ENCODE measurements around the gene TM4SF4. TPM values are rescaled to one million over a fixed set of nuclear protein-coding genes. Genes with fewer than 3 reads are reported as not detected.

Gene TM4SF4
- total RNA-seq, 1 experiment from 2014 or later, result not detected

- H3K4ac ChIP-seq (ENCODE audit: low read depth, low read length), result no peak overlapping the region
- DNase-seq, result no peak
- no peak overlapping the region for H4K8ac ChIP-seq (replicated peaks; ENCODE audit: insufficient read length, low read depth, low read length)
- H3K14ac ChIP-seq (ENCODE audit: insufficient read depth, low read length), result no peak overlapping the region
- no peak overlapping the region for H2BK20ac ChIP-seq (ENCODE audit: low read depth, low read length, poor library complexity, severe bottlenecking)
- H3K4me1 Mint-ChIP-seq, result peaks cover 6 to 9% of the 10 kb centered on the region in 2 experiments; a peak in 3 of 4 replicates
- WGBS (ENCODE audit: extremely low coverage, insufficient read length, low lambda C conversion rate), result no CpG with 5 or more reads among the region's 1 CpG
- no peak overlapping the region for H2BK15ac ChIP-seq (ENCODE audit: low read depth, low read length)
- no peaks in the 10 kb centered on the region for H3K23me2 ChIP-seq (ENCODE audit: insufficient read length, low read depth, low read length, poor library complexity, severe bottlenecking)
- H2BK5ac ChIP-seq (ENCODE audit: insufficient read length, low read length), result no peak overlapping the region
- H3K23ac ChIP-seq (ENCODE audit: insufficient read length, low read depth, low read length), result no peak overlapping the region
- H3K4me1 ChIP-seq (ENCODE audit: insufficient read depth, low read length), result no peaks in the 10 kb centered on the region
- H4K5ac ChIP-seq (ENCODE audit: insufficient read length, low read depth, low read length), result no peak overlapping the region
- no peaks in the 10 kb centered on the region; a peak in 1 of 5 replicates for H3K9me3 Mint-ChIP-seq
- H2BK12ac ChIP-seq (ENCODE audit: insufficient read length, low read depth, low read length), result no peak overlapping the region
- no peak overlapping the region for H3K27ac ChIP-seq (ENCODE audit: insufficient read length, low read depth, low read length)
- no peak overlapping the region for H2AFZ ChIP-seq (ENCODE audit: low read length)
- H2AK5ac ChIP-seq (ENCODE audit: insufficient read length, low read length), result no peak overlapping the region
- H4K91ac ChIP-seq (ENCODE audit: insufficient read length, low read depth, low read length), result no peak overlapping the region
- H3K36me3 Mint-ChIP-seq (ENCODE audit: insufficient read depth in 1 of 3, low read depth in 3 of 3), result no peaks in the 10 kb centered on the region
- H4K20me1 ChIP-seq (ENCODE audit: control insufficient read depth, insufficient read depth, insufficient read length), result no peaks in the 10 kb centered on the region
- no peak overlapping the region for H3K18ac ChIP-seq (ENCODE audit: insufficient read length, low read depth, low read length)
- H3K79me2 ChIP-seq (ENCODE audit: insufficient read depth, low read length), result no peaks in the 10 kb centered on the region
- H3K79me1 ChIP-seq (ENCODE audit: insufficient read depth, low read depth, low read length, poor library complexity, severe bottlenecking), result no peaks in the 10 kb centered on the region
- no peak overlapping the region for H3K9ac ChIP-seq (ENCODE audit: extremely low read depth, insufficient read length, low read length)
- no peak for TF ChIP-seq CTCF (conservative IDR thresholded peaks at IDR 0.05)
- no peak overlapping the region for H2BK120ac ChIP-seq (ENCODE audit: low read depth, low read length, poor library complexity, severe bottlenecking)
- H3K4me2 ChIP-seq (ENCODE audit: insufficient read depth, insufficient read length, low read length), result no peak overlapping the region
- H3K4me3 Mint-ChIP-seq, result no peak overlapping the region
- no peak overlapping the region for H3K27ac Mint-ChIP-seq
- no peaks in the 10 kb centered on the region for H3K27me3 ChIP-seq (ENCODE audit: insufficient read depth, low read length)
- no peak overlapping the region for H3K56ac ChIP-seq (ENCODE audit: insufficient read length, low read depth, low read length)
- H3K27me3 Mint-ChIP-seq (ENCODE audit: low read depth), result no peaks in the 10 kb centered on the region
- no peaks in the 10 kb centered on the region for H3K9me3 ChIP-seq (ENCODE audit: control insufficient read depth, low read depth, low read length)
- no peak overlapping the region for H3T11ph ChIP-seq (ENCODE audit: low read length)
These were observed 44.3 kb upstream of the TM4SF4 start for GRCh38 chr3:149430216-149430615.
